ENCODE results near the gene SAFB2.
A peak's percentile ranks its signal among the peaks of the same experiment; 100 is the strongest.
"Not testable (repeated sequence)": the region's sequence is repeated elsewhere in the genome, so short reads cannot be mapped to it uniquely, and the experiment has no call there.

SAFB2 gene

DNA sequence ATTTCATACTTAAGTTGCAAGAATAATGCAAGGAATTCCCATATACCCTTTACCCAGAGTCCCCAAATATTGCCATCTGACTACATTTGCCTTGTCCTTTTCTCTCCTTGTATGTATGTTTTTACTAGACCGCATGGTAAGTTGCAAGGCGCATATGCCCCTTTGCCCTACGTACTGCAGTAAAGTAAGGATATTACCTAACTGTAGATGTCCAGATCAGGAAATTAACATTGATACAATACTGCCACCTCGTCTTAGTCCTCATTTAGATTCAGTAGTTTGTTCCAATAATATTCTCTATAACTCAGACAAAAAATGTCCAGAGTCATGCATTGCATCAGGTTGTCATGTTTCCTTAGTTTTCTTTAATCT is 9.7 kb upstream of the SAFB2 start:
- DNase-seq = no peak

DNA sequence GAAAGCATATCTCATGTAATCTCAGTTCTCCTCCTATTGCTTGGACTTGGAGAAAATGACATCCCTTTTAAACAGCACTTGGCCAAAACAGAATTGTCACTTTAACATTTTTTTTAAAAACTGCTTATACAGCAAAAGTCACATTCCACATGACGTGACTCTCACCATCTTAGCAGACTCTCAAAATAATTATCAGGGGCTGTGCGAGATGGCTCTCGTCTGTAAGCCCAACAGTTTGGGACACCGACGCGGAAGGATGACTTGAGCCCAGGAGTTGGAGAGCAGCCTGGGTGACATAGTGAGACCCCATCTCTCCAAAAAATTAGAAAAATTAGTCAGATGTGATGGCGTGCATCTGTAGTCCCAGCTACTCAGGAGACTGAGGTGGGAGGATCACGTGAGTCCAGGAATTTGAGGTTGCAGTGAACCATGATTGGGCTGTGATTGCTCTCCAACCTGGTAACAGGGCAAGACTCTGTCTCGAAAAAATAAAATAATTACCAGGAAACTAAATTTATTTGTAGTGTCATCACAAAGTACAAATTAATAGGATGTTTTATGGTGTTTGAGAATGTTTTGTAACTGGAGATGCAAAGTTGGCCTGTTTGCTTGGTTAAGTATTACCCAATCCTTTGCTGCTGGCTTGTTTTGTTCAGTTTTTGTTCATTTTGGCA is 9.1 kb upstream of the SAFB2 start:
- no peak for DNase-seq

DNA sequence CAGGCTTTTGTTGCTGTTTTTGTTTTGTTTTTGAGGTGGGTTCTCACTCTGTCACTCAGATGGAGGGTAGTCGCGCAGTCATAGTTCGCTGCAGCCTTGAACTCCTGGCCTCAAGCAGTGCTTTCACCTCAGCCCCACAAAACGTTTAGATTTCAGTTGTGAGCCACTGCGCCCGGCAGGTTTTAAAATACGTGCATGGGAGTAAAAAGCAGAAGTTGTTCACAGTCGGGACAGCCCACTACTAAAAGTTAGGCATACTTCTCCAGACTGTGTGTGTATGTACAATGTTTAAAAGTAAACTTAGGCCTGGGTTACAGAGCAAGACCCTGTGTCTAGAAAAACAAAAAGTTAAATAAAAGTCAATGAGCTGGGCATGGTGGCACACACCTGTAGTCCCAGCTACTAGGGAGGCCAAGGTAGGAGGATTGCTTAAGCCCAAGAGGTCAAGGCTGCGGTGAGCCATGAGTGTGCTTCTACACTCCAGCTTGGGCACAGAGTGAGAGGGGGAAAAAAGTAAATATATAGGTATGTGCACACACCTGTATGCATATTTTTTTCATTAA is 6.4 kb upstream of the SAFB2 start:
- DNase-seq = peak; percentile 83 to 89

DNA sequence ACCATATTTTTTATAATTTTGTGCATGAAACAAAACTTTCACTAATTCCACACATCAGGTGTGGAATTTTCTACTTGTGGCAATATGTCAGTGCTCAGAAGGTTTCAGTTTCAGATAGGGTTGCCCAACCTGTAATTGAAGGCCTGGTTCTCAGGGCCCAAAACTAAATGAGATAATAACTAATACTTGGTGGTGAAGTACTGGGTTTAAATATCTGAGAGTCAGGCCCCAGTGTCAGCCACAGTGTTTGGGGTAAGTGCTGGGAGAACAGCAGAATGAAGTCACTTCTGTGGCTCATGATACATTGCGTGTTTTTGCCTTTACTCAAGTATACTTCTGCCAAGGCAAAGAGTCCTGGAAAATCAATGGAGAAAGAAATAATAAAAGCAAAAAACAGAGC is 5.9 kb upstream of the SAFB2 start:
- DNase-seq = no peak

DNA sequence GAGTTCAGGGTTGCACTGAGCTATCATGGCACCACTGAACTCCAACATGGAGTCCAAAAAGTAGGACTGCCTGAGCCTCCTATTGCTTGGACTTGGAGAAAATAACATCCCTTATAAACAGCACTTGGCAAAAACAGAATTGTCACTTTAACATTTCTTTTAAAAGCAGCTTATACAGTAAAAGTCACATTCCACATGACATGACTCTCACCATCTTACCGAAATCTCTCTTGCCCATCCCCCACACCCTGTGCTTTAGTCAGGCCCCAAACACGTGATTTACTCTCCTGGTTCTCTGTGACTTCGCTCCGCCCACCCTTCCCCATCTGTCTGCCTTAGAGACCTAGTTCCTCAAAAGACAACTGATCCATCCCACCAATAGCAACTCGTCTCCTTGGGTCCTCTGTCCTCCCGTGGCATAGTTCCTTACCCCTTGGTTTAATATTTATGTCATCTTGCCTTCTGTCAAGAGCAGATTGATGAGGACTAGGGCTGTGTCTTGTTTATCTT is 4.9 kb upstream of the SAFB2 start:
- DNase-seq = peak; percentile 97 to 99

DNA sequence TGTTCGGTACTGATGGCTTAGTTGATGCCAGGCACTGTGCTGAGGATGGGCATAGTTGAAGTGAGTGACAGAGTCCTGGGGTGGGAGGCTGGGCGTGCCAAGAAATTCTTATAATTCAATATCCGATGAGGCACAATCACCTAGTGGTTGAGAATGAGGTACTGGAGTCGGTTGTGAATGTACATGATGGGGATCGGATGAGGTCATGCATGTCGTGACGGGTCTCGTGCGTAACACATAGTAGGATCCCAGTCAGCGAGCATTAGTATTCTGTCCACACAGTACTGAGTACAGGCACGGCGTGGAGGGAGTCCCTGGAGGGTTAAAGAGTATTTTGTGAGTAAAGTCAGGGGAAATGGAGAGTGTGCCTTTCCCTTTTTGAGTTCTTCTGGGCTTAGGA is 3.1 kb upstream of the SAFB2 start:
- no peak for DNase-seq

DNA sequence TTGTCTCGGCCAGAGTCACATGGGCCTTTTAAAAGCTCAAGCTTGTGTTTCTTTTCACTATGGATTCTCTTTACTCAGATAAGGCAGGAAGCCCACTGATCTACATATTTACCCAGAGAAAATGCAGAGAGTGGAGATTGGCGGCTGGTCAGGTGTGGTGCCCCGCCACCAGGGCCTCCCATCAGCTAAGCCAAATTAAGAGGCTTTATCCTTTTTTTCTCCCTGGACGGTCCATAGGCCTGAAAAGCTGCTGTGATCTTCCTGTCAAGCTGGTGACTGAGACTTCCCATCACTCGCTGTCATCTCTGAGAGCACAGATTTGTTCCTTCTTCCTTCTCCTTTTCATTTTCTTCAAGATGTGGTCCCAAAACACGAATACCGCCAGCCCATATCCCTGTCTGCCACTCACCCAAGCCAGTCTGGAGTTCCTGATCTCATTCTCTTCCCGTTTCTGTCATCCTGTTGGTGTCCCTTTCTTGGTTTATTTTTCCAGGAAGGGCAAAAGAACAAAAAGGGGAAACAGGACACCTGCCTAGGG is 2.2 kb upstream of the SAFB2 start:
- no peak for DNase-seq

DNA sequence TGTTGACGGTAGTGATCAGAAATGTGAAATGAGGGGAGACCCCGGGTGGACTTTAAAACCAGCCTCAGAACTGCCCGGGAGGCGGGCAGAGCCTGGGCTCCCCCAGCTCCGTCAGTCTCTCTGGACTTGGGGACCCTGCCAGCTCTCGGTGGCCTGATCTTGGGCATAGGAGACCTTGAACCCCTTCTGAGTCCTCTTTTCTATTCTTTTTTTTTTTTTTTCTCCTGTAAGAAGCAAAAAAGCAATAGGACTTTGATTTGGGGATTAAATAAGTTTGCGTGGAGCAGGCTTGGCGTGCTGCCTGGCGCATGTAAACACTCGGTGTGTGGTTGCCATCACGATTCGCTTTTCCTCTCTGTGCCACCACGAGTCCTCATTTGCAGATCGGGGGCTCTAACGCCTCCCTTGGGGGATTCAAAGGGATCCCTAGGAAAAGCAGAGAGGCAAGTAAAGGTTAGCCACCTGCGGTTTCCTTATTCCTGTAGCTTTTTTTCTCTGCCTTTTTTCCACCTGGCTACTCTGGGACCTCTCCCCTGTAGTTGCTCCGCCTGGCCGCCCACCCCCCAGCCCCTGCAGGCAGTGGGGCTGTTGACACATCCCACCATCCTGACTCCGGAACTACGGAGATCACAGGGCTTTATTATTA is 1.6 kb upstream of the SAFB2 start:
- peak; percentile 25 to 40 for DNase-seq

DNA sequence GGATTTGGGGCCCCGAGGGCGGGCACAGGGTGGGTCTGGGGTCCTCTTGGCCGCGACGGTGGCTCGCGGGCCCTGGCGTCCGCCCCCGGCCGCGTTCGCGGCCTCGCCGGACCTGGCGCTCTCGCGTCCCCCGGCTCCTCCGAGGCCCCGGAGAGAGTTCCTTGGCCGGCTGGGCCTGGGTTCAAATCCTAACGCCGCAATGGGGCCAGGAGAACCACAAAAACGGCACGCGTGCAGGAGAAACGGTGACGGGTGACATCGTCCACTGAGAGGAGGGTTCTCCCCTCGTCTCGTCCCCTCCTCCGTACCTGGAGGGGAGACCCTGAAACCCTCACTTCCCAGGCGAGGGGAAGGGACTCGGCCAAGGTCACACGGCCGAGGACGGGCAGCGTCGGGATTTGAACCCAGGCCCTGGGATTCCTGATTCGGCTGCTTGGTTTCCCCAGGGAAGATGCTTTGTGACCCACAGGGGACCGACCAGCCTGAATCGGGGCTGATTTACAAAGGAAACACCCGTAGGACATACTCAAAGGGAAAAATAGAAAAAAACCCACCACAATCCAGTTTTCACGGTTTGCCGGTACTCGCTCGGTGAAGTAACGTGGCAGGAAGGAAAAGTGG is 931 bp upstream of the SAFB2 start:
- DNase-seq = no peak

DNA sequence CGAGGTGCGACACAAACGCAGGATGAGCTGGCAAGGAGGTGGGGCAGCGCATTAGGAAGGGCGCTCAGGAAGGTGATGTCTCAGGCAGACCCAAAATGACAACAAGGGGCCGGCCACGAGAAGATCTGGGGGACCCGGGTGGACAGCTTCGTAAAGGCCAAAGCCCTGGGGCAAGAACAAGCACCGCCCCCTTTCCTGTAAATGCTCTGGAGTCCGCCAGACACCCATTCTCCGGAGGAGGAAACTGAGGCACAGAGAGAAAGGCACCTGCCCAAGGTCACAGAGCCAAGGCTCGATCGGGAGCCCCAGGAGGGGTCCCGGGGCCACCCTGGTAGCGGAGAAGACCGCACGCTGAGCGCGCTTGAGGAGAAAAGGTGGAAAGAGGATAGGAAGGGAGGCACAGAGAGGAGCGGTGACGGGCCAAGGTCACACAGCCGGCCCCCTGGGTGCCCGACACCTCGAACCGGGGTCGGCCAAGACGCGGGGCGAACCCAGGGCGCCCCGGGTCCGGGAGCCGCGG is 571 bp downstream of the SAFB2 start:
- DNase-seq = no peak

DNA sequence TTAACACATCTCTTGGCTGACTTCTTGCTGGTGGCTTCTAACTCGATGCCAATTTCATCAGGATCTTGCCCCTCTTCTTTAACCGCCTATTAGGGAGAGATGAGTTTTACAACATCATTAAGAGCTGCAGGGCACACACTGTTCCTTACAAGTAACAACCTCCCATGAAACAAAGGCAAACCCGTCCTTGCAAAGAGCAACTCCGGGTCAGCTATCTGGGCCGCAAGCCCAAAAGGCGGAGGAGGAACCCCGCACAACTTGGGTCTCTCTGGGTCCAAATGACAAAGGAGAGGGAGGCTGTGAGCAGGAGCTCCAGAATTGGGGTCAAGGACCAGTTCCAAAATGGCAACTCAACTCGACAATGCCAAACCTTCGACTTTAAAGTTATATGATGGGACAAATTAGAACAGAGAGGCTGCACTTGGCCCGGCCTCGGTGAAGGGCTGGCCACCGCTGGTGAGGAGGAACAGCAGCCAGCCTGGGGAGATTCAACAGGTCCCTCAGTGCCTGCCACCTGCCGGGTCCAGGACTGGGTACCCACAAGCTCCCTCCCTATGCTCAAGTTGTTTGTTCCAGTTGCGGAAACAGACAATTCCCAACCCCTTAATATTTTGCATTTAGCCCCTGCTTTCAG is 1.1 kb downstream of the SAFB2 start:
- DNase-seq = no peak

DNA sequence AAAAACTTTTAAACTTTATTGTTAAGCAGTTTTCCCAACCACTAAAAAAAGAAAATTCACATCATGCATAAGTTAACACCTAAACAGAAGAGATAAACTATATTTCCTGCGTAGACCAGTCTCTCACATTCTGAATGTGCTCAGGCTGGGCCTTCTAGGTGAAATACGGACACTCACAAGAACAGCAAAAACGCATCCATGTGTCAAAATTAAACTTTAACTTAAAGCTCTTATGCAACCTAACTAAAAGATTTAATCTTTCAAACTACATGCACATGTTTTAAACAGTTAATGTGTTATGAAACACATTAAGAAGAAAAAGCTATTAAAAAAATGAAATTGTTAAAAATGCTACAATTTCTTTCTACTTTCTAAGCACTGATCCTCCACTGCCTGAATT is 2.6 kb downstream of the SAFB2 start:
- DNase-seq = no peak

DNA sequence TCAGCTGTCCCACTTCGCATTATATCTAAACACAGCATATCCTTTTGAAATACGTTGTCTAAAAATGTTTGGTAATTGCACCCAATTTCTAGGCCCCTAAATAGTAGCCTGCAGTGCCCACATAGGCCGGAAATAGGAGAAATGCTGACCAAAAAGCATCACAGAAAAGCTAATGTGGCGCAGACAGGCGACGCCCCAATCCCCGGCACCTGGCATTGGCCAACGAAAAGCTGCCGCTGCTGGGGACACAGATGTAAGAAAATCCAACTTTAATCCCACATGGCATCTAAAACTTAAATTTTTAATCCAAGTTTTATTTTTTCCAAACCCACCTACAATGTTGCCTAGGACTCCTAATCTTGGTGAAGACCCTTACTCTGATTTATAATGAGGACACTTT is 4.0 kb downstream of the SAFB2 start:
- DNase-seq = no peak

DNA sequence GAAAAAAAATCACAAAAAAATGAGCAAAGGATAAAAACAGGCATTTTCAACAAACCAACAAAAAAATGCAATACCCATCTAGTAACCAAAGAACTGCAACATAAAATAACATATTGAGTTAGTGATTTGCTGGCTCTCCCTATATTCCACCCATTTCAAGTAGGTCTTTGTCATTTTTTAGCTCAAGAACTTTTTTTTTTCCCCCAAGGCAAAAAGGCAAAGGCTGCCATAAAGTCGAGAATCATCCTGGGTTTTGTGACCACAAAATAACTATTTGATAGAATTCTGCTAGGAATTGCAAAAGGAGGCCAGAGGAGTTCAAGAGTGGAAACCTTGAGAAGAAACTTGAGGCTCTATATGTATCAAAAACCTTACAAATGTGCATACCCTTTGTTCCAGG is 5.5 kb downstream of the SAFB2 start:
- no peak for DNase-seq

DNA sequence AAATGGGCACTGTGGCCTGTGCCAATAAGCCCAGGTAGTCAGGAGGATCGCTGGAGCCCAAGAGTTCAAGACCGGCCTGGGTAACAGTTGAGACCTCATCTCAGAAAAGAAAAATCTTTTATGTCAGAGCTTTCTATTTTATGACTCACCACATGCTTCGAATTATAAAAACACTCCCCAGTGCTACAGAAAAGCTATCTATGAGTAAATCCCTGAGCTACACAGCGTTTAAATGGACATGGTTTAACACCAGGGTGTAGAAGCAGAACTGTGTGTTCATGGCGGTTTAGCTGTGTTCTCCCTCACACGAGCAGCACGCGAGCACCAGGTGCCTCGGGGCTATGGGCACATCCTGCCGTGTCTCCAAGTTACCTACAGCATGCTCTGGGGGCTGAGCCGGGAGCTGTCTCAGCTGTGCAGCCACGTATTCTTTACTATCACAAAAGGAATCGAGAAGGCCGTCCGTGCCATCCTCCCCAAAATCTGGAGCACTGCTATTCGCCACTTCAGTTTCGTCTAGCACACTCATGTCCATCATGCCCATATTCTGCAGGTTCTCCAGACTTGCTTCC is 6.7 kb downstream of the SAFB2 start:
- DNase-seq = no peak

DNA sequence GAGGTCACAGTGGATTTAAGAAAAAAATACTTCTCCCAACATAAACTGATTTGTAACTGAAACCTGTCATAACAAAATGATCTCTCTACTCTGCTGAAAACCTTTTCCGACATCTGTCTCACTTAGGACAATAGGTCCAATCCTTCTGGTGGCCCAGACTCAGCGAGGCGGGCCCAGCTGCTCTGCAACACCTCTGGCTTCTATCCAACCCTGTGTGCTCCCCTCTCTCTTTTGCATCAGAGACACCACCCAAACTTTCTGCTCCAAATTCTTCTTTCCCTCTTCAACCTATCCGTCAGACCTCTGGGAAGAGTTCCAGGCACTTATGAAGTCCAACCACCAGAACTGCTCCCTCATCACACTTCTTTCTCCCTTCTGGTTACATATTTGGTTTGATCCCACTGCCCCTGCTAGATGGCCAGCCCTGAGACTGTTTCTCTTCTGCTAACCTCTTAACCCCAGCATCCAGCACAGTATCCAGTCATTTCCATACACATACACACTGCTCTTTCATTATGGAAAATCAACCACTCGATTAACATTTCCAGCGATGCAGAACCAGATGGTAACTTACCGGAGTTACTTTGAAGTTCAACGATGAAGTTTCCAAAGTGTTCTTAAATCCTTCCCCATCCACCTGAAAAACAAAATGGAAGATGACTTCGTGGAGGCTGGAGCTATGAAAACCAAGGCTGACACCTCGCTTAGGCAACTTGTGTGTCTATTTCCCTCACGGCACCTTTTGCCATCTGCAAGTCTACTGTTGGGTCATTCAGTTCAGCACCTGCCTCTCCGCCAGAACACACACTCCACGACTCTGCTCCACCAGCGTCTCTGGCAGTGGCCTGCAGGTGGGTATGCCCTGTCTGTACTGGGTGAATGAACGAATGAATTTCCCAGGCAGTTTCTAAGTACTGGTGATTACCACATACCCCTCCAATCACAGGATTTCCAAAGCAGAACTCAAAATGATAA is 9.4 kb downstream of the SAFB2 start:
- DNase-seq = no peak

DNA sequence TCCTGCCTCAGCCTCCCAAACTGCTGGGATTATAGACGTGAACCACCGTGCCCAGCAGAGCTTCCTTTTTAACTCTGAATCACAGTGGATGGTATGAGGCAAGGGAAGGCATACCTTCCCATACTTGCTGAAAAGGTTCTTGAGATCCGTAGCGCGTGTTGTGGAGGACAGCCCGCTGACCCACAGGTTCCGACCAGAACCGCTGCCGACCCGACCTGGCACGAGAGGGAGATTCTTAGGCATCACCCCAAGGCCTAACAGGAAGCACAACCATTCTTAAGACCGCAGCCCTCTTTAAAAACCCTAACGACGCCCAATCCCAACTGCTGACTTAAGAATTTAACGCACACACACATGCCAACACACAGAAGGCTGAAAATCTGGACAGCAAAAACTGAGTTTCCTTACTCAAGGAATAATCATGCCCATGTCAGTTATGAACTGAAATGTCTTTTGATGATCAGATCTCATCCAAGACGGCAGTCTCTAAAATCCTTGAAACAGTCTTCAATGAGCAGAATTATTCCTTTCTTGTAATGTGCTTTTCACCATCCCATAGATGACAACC is 12.6 kb downstream of the SAFB2 start:
- DNase-seq = no peak

DNA sequence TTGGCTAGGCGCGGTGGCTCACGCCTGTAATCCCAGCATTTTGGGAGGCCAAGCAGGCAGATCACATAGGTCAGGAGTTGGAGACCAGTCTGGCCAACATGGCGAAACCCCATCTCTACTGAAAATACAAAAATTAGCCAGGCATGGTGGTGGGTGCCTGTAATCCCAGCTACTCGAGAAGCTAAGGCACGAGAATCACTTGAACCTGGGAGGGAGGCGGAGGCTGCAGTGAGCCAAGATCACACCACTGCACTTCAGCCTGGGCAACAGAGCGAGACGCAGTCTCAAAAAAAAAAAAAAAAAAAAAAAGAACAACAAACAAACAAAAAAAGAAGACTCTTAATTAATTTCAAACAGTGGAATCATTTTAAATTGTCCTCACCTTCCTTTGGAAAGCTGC is 13.8 kb downstream of the SAFB2 start:
- DNase-seq = not testable (repeated sequence)

DNA sequence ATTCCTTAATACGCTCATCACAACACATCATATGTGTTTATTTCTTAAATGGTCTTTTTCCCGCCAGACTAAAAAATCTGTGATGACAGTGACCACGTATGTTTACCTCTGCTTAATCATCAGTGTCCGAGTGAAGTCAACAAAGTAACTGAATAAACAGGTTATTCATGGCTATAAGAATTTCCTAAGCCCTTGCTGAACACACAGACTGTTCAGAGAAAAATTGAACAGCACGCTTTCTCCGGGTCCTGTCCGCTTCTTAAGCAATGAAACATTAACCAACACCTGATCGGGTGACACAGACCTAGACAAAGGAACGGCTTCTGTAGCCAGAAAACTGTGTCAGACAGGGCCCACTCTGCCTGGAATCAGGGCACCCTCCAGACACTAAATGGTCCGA is 14.3 kb downstream of the SAFB2 start:
- DNase-seq = no peak

DNA sequence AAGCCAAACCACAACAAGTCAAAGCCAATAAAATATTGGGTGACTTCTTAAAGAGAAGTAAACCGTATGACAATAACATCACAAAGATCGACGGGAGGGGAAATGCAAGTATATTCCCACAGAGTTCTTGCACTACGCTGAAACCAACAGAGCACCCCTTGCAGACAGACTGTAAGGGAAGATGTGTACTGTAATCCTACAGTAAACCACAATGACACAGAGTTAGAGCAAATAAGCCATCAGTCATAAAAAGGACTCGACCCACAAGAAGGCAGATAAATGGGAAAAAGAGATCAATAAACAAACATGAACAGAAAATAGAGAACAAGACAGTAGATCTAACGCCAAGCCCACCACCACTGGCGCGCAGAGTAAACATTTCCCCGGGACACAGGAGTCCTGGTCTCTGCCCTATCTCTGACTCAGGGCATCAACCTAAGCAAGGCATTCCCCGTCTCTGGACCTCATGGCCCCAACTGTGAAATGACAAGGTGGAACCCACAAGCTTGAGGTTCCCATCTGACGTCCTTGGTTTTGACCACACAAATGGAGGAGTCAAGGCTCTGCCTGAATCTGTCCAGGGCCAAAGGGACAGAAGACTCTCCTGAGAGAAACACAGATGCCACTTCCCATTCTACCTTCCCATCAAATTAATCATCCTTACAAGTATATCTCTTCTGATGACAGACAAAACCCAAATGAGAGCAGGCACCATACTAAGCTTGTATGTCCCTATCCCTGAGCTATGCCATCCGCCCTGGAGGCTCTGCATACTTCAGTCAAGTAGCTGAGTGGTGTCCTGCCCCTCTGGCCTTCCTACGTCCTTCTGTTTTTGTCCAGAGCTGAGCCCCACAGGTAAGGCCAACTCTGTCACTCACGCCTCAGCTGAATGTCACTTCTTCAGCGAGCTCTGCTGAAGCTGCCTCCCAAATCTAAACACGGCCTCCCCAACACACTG is 15.0 kb downstream of the SAFB2 start:
- DNase-seq = no peak
